ENCODE measurements around the gene ATP8A2.

DNA sequence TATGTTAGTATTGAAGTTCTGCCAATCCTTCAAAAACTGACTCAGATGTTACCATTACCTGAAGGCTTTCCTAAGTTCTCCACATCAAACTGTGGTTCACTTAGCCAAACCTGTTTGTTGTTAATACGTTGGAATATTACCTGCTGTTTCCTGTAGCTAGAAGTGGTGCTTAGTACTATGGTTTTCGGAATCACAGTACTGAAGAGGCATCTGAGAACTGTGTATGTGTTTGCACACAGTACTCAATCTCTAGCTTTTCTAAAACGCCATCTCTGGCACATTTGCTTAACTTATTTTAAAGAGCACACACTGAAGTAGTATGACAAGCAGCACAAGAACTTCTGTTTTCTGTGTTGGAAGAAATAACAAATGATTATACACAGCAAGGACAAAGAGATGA is 431.9 kb downstream of the ATP8A2 start:
- TF ChIP-seq, protein P1, sequence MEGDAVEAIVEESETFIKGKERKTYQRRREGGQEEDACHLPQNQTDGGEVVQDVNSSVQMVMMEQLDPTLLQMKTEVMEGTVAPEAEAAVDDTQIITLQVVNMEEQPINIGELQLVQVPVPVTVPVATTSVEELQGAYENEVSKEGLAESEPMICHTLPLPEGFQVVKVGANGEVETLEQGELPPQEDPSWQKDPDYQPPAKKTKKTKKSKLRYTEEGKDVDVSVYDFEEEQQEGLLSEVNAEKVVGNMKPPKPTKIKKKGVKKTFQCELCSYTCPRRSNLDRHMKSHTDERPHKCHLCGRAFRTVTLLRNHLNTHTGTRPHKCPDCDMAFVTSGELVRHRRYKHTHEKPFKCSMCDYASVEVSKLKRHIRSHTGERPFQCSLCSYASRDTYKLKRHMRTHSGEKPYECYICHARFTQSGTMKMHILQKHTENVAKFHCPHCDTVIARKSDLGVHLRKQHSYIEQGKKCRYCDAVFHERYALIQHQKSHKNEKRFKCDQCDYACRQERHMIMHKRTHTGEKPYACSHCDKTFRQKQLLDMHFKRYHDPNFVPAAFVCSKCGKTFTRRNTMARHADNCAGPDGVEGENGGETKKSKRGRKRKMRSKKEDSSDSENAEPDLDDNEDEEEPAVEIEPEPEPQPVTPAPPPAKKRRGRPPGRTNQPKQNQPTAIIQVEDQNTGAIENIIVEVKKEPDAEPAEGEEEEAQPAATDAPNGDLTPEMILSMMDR (IDR thresholded peaks at IDR 0.05), result no peak
- TF ChIP-seq POLR2A (IDR thresholded peaks at IDR 0.05), result no peak

All from upper lobe of left lung (tissue), 4 donors.